ENCODE results near the gene NGEF.

GRCh38 chr2:232911712-232912277 lies 101.3 kb downstream of the NGEF start:
- TF ChIP-seq POLR2A (IDR thresholded peaks at IDR 0.05; ENCODE audit: low read length) (no peak), GATA1 (IDR thresholded peaks at IDR 0.05; ENCODE audit: low read depth, low read length) (no peak)

Measured in erythroblast (primary cell).